H1 (cell line): ENCODE results near the gene GRIP1. TPM values are rescaled to one million over a fixed set of nuclear protein-coding genes. Genes with fewer than 3 reads are reported as not detected.

ENCODE experiments used
- CTCF ChIA-PET: fragments of 300-600 bp; sonication (Branson Sonifier 250); formaldehyde crosslinking; loops from one replicate; lab custom pipeline; 2021; ENCODE audit not compliant: partially characterized antibody; lab: Charles Lee
- POLR2A ChIA-PET: fragments of 300-600 bp; sonication (Branson Sonifier 250); formaldehyde crosslinking; loops from one replicate; lab custom pipeline; 2021; ENCODE audit warnings: inconsistent platforms; ENCODE audit not compliant: partially characterized antibody; lab: Charles Lee
- DNase-seq, 2 experiments: peaks; one replicate each; pipeline versions ENCODE4 v3.0.0 to v3.0.0-alpha.2; 2010 to 2022; ENCODE audit warnings: low spot score in 2 of 2, low read depth in 1 of 2, mixed read lengths in 1 of 2
- FAIRE-seq: peaks from 2 replicates; lab custom pipeline; 2011; peaks lifted over from hg19 to GRCh38; lab: Jason Lieb, UNC
- H2AFZ ChIP-seq: 2 replicates; pipeline ENCODE4 v1.8.1; 2012; ENCODE audit warnings: low read length, inconsistent platforms
- H2AK5ac ChIP-seq: 2 replicates; pipeline ENCODE4 v1.6.1; 2013; ENCODE audit warnings: low read depth, low read length
- H2BK120ac ChIP-seq: replicated peaks from 2 replicates; pipeline ENCODE3; 2013; ENCODE audit warnings: low read depth, low read length, inconsistent platforms
- H2BK12ac ChIP-seq: 2 replicates; pipeline ENCODE4 v1.6.1; 2013; ENCODE audit warnings: low read depth, low read length
- H2BK15ac ChIP-seq: 2 replicates; pipeline ENCODE4 v1.6.1; 2013; ENCODE audit warnings: low read length
- H2BK20ac ChIP-seq: 2 replicates; pipeline ENCODE4 v1.6.1; 2013; ENCODE audit warnings: low read length
- H2BK5ac ChIP-seq: 2 replicates; pipeline ENCODE4 v1.6.1; 2013; ENCODE audit warnings: low read depth, low read length
- H3K14ac ChIP-seq: 2 replicates; pipeline ENCODE4 v1.6.1; 2013; ENCODE audit warnings: inconsistent platforms; ENCODE audit not compliant: insufficient read length
- H3K18ac ChIP-seq: 2 replicates; pipeline ENCODE4 v1.6.1; 2013; ENCODE audit warnings: low read length; ENCODE audit errors: extremely low read depth
- H3K23ac ChIP-seq: 2 replicates; pipeline ENCODE4 v1.6.1; 2013; ENCODE audit warnings: inconsistent platforms; ENCODE audit not compliant: insufficient read length
- H3K23me2 ChIP-seq: 2 replicates; pipeline ENCODE4 v1.6.1; 2013; ENCODE audit warnings: low read depth, low read length
- H3K27ac ChIP-seq: 2 replicates; pipeline ENCODE4 v1.6.1; 2011; ENCODE audit warnings: low read depth, low read length, inconsistent platforms
- H3K27me3 ChIP-seq, 4 experiments: replicated peaks in 1 of 4; 1 replicate in 1 of 4; 2 replicates in 3 of 4; pipeline versions ENCODE4 v1.6.1 to v1.8.1; 2011 to 2013; ENCODE audit warnings: low read length in 3 of 4, mild to moderate bottlenecking in 3 of 4, inconsistent platforms in 2 of 4, mixed read lengths in 2 of 4, moderate library complexity in 1 of 4; ENCODE audit not compliant: control insufficient read depth in 3 of 4, insufficient read depth in 3 of 4; ENCODE audit errors: extremely low read depth in 1 of 4
- H3K36me3 ChIP-seq, 4 experiments: 2 replicates each; pipeline versions ENCODE4 v1.6.1 to v1.8.1; 2011 to 2013; ENCODE audit warnings: mild to moderate bottlenecking in 4 of 4, low read length in 3 of 4, moderate library complexity in 2 of 4, control low read depth in 1 of 4, inconsistent platforms in 1 of 4; ENCODE audit not compliant: insufficient read depth in 4 of 4, control insufficient read depth in 2 of 4
- H3K4ac ChIP-seq: replicated peaks from 2 replicates; pipeline ENCODE3; 2013; ENCODE audit warnings: low read length, low read depth, mixed read lengths, inconsistent platforms; ENCODE audit not compliant: insufficient read length
- H3K4me1 ChIP-seq, 4 experiments: replicated peaks in 1 of 4; 1 replicate in 1 of 4; 2 replicates in 3 of 4; pipeline versions ENCODE4 v1.6.1 to v1.8.1; 2011 to 2013; ENCODE audit warnings: low read length in 3 of 4, inconsistent platforms in 2 of 4, mixed read lengths in 1 of 4; ENCODE audit not compliant: insufficient read depth in 4 of 4, control insufficient read depth in 3 of 4
- H3K4me2 ChIP-seq, 2 experiments: 2 replicates each; pipeline versions ENCODE4 v1.6.1 to v1.8.1; 2011 to 2013; ENCODE audit warnings: low read depth in 2 of 2, low read length in 2 of 2, control low read depth in 1 of 2, inconsistent platforms in 1 of 2, mild to moderate bottlenecking in 1 of 2; ENCODE audit not compliant: insufficient read depth in 1 of 2
- H3K4me3 ChIP-seq, 4 experiments: fragments of 200-600, 300-600 bp in 1 of 4; sonication (generic), shearing (Covaris generic), sonication (Bioruptor Twin) in 1 of 4; 2 replicates each; pipeline versions ENCODE4 v1.5.1 to v1.8.1; 2011 to 2016; ENCODE audit warnings: low read length in 4 of 4, low read depth in 3 of 4, control low read depth in 2 of 4, inconsistent platforms in 2 of 4, mild to moderate bottlenecking in 2 of 4, mixed read lengths in 1 of 4, moderate library complexity in 1 of 4; ENCODE audit not compliant: insufficient read depth in 2 of 4; ENCODE audit errors: extremely low read depth in 1 of 4
- H3K56ac ChIP-seq: replicated peaks from 2 replicates; pipeline ENCODE3; 2013; ENCODE audit warnings: low read depth, mild to moderate bottlenecking, mixed read lengths, low read length, inconsistent platforms; ENCODE audit not compliant: insufficient read length
- H3K79me1 ChIP-seq: 2 replicates; pipeline ENCODE4 v1.6.1; 2013; ENCODE audit warnings: low read depth, low read length, control low read depth
- H3K79me2 ChIP-seq, 2 experiments: 2 replicates each; pipeline versions ENCODE4 v1.6.1 to v1.8.1; 2012 to 2013; ENCODE audit warnings: low read length in 2 of 2, mild to moderate bottlenecking in 2 of 2, inconsistent platforms in 1 of 2; ENCODE audit not compliant: insufficient read depth in 2 of 2, control insufficient read depth in 1 of 2
- H3K9ac ChIP-seq, 4 experiments: replicated peaks in 1 of 4; 1 replicate in 1 of 4; 2 replicates in 3 of 4; pipeline versions ENCODE4 v1.6.1 to v1.8.1; 2011 to 2013; ENCODE audit warnings: low read depth in 3 of 4, low read length in 3 of 4, control low read depth in 2 of 4, mild to moderate bottlenecking in 2 of 4, moderate library complexity in 2 of 4, inconsistent platforms in 1 of 4; ENCODE audit errors: extremely low read depth in 1 of 4
- H3K9me3 ChIP-seq, 2 experiments: 2 replicates each; pipeline versions ENCODE4 v1.6.1 to v1.8.1; 2012 to 2013; ENCODE audit warnings: mild to moderate bottlenecking in 2 of 2, moderate library complexity in 2 of 2, control low read depth in 1 of 2, inconsistent platforms in 1 of 2, low read depth in 1 of 2, low read length in 1 of 2, mixed read lengths in 1 of 2; ENCODE audit not compliant: insufficient read depth in 2 of 2
- H4K20me1 ChIP-seq, 2 experiments: replicated peaks in 1 of 2; 2 replicates each; pipeline versions ENCODE3 to v1.8.1; 2011 to 2013; ENCODE audit warnings: inconsistent platforms in 2 of 2, low read length in 2 of 2, mild to moderate bottlenecking in 1 of 2; ENCODE audit not compliant: insufficient read depth in 2 of 2, control insufficient read depth in 1 of 2
- H4K5ac ChIP-seq: 2 replicates; pipeline ENCODE4 v1.6.1; 2013; ENCODE audit warnings: low read length, low read depth, mixed read lengths, inconsistent platforms; ENCODE audit not compliant: insufficient read length
- H4K8ac ChIP-seq: 2 replicates; pipeline ENCODE4 v1.8.0; 2013; ENCODE audit warnings: mild to moderate bottlenecking, moderate library complexity, low read length, inconsistent platforms; ENCODE audit not compliant: insufficient read depth; ENCODE audit errors: extremely low read depth
- H4K91ac ChIP-seq: replicated peaks from 2 replicates; pipeline ENCODE3; 2013; ENCODE audit warnings: low read length, mixed read lengths, inconsistent platforms; ENCODE audit not compliant: insufficient read length
- CHD1 ChIP-seq: IDR thresholded peaks from 2 replicates; pipeline ENCODE4 v1.6.1; 2012; ENCODE audit warnings: low read depth, low read length, improper control_type of control experiment
- CHD2 ChIP-seq: IDR thresholded peaks from 2 replicates; pipeline ENCODE4 v1.6.1; 2012; ENCODE audit warnings: low read length, improper control_type of control experiment
- SIX5 ChIP-seq: IDR thresholded peaks from 2 replicates; pipeline ENCODE4 v1.6.1; 2011; ENCODE audit warnings: mild to moderate bottlenecking, low read depth, low read length
- TBP ChIP-seq: IDR thresholded peaks from 2 replicates; pipeline ENCODE4 v1.6.1; 2011; ENCODE audit warnings: low read depth, low read length, improper control_type of control experiment
- WGBS, 2 experiments: shearing (Covaris generic) in 1 of 2; methylation state at CpG; one replicate each; pipeline versions ENCODE4 v1.1.6 to v1.1.7; 2013 to 2015; ENCODE audit warnings: low lambda C conversion rate in 2 of 2, mixed read lengths in 2 of 2, inconsistent platforms in 1 of 2, low coverage in 1 of 2, missing lambda C conversion rate in 1 of 2; ENCODE audit not compliant: insufficient replicate concordance in 2 of 2, insufficient coverage in 1 of 2, insufficient read length in 1 of 2; ENCODE audit errors: extremely low coverage in 1 of 2, missing lambda C conversion rate in 1 of 2; 5-methylcytosine and 5-hydroxymethylcytosine counted together
- polyA plus RNA-seq, 7 experiments: library from polyadenylated mRNA; depleted of rRNA in 3 of 7; stranded (reverse) in 5 of 7; unstranded in 2 of 7; fragments of >200 nt in 5 of 7; fragments of 200-250 nt in 2 of 7; gene quantifications; 1 replicate in 5 of 7; 2 replicates in 1 of 7; 4 replicates in 1 of 7; pipeline versions ENCODE4 v1.2.1 to v1.2.3, GENCODE V29; 2011 to 2013; ENCODE audit warnings: missing spikeins in 2 of 7, mixed read lengths in 2 of 7
- total RNA-seq: library from RNA; stranded (reverse); fragmentation: NEBNext Ultra II Directional; extraction: Animal tissue kit (Norgen Biotek cat#: 25700); gene quantifications from 2 replicates; pipeline ENCODE4 v1.2.1, GENCODE V29; 2021

GRIP1 gene
- total and polyA plus RNA-seq, 2 of the 8 experiments (the other 6 are each of a cell fraction or from before 2014, with no cell fraction given), result 4.5 to 27.3 TPM

DNA sequence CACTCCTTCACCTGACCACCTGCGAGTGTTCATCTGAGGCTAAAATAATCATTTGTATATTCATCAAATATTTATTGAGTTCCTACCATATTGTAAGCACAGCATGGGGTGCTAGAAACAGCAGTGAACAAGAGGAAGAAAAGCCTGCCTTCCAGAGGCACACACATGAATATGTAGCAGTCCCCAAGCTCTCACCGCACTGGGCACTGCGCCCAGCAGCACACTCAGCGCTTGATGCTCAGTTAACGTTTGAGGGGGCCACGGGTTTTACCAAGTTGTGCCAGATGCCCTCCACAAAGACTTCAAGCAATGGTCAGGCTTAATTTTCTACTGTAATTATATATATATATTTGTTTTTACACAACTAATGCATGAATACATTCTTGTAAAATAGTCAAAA is 324.6 kb downstream of the GRIP1 start:
- ChIA-PET POLR2A (no interaction called here), CTCF (interaction anchor here (1.9 to 5.5 kb wide), 5 partner anchors 21 to 83 kb away, joined by 4 to 24 read pairs (median 15); no protein-coding TSS in a partner anchor)
- no peak overlapping the region for H4K8ac ChIP-seq
- H3K4ac ChIP-seq, result no peak overlapping the region
- no peak overlapping the region for H2BK5ac ChIP-seq
- no peaks in the 10 kb centered on the region for H3K79me2 ChIP-seq
- peaks cover 0 to 7% (median 1%) of the 10 kb centered on the region in 4 experiments; a peak in 3 of 7 replicates for H3K4me1 ChIP-seq
- no peaks in the 10 kb centered on the region for H3K27me3 ChIP-seq
- no peak overlapping the region for H3K4me2 ChIP-seq
- no peaks in the 10 kb centered on the region for H3K9me3 ChIP-seq
- no peak overlapping the region for H3K9ac ChIP-seq
- H3K56ac ChIP-seq, result no peak overlapping the region
- H4K91ac ChIP-seq, result no peak overlapping the region
- DNase-seq, result no peak
- H2BK120ac ChIP-seq, result no peak overlapping the region
- no peaks in the 10 kb centered on the region for H3K36me3 ChIP-seq
- H3K18ac ChIP-seq, result no peak overlapping the region
- H3K4me3 ChIP-seq, result no peak overlapping the region
- no peak for FAIRE-seq
- H3K79me1 ChIP-seq, result no peaks in the 10 kb centered on the region
- no peak overlapping the region for H2AFZ ChIP-seq
- no peak overlapping the region for H4K5ac ChIP-seq
- H2AK5ac ChIP-seq, result no peak overlapping the region
- no peak overlapping the region for H3K27ac ChIP-seq
- no peak overlapping the region for H3K23ac ChIP-seq
- no peak overlapping the region for H3K14ac ChIP-seq
- no peak overlapping the region for H2BK15ac ChIP-seq
- H2BK20ac ChIP-seq, result no peak overlapping the region
- WGBS, 2 experiments, result 94% methylated on average over 6 of the region's 6 CpGs; no CpG with 5 or more reads in 1 of the 2 experiments
- H3K23me2 ChIP-seq, result no peaks in the 10 kb centered on the region
- H4K20me1 ChIP-seq, result no peaks in the 10 kb centered on the region
- H2BK12ac ChIP-seq, result no peak overlapping the region; the same call in 1 of the 2 replicates
- no peak for TF ChIP-seq SIX5
- TF ChIP-seq TBP, result no peak
- TF ChIP-seq CHD1, result no peak
- TF ChIP-seq CHD2, result no peak
